Uterus (tissue), 4 donors: ENCODE measurements around the gene TLE5. TPM values are rescaled to one million over a fixed set of nuclear protein-coding genes. Genes with fewer than 3 reads are reported as not detected.
A peak's percentile ranks its signal among the peaks of the same experiment; 100 is the strongest.

ENCODE experiments used
- DNase-seq, 2 donors: peaks; one replicate each; pipeline ENCODE4 v3.0.0-alpha.2; 2019 to 2020
- H3K27ac ChIP-seq, 2 donors: fragments of 200-600 bp; sonication (generic); 1 replicate in 1 of 2; 2 replicates in 1 of 2; pipeline ENCODE4 v1.5.1; 2016 to 2018
- H3K27me3 ChIP-seq, 2 donors: fragments of 200-600 bp; sonication (generic); one replicate each; pipeline ENCODE4 v1.5.1; 2018 to 2019; ENCODE audit warnings: control low read depth in 1 of 2
- H3K36me3 ChIP-seq, 2 donors: fragments of 200-600 bp; sonication (generic); one replicate each; pipeline ENCODE4 v1.5.1; 2019; ENCODE audit warnings: control low read depth in 1 of 2
- H3K4me1 ChIP-seq, 2 donors: fragments of 200-600 bp; sonication (generic); one replicate each; pipeline ENCODE4 v1.5.1; 2018 to 2019; ENCODE audit warnings: control low read depth in 1 of 2
- H3K4me3 ChIP-seq, 2 donors: fragments of 200-600 bp; sonication (generic); 1 replicate in 1 of 2; 2 replicates in 1 of 2; pipeline ENCODE4 v1.5.1; 2018 to 2019; ENCODE audit warnings: mild to moderate bottlenecking in 1 of 2
- H3K9me3 ChIP-seq, 2 donors: fragments of 200-600 bp; sonication (generic); one replicate each; pipeline ENCODE4 v1.5.1; 2019; ENCODE audit warnings: control low read depth in 1 of 2
- POLR2A ChIP-seq, 2 donors: fragments of 450-650 bp; IDR thresholded peaks; one replicate each; pipeline ENCODE4 v1.6.1; 2016; ENCODE audit warnings: antibody characterized with exemption in 2 of 2, mild to moderate bottlenecking in 1 of 2, moderate library complexity in 1 of 2
- intact Hi-C: fragments of 100-400 bp; cut with DNase I; formaldehyde crosslinking; loops from one replicate; pipeline ENCODE4 v1.15.1; 2023; ENCODE audit warnings: low total_unique reads
- total RNA-seq, 4 donors: library from RNA; depleted of rRNA in 3 of 4; stranded (reverse); fragments of >200 nt in 3 of 4; gene quantifications; one replicate each; pipeline versions ENCODE4 v1.1.0 to v1.2.4, GENCODE V29; 2014 to 2023
- TF ChIP-seq, protein P1 (sequence below), 4 experiments: fragments of 200-600 bp in 2 of 4; fragments of 450-650 bp in 2 of 4; sonication (generic) in 2 of 4; IDR thresholded peaks; one replicate each; pipeline ENCODE4 v1.5.1; 2016 to 2019; ENCODE audit warnings: antibody characterized with exemption in 4 of 4, mild to moderate bottlenecking in 2 of 4, moderate library complexity in 1 of 4
- donor health status: DM: yes; HTN: yes; CAD: no.

The TLE5 gene
- total RNA-seq, 4 donors from 2014 or later: 86.1 to 644 (median 429) TPM

DNA sequence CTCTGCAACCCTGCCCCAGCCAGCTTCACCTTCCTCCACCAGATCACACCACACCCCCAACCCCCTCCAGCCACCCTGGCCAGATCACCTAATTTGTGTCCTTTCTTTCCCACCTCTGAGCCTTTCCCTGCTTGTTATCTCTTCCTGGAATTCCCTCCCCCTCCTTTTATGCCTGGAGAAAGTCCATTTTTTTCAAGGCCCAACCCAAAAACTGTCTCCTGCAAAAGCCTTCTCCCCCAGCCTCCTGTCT, 28.0 kb downstream of the TLE5 start:
- H3K27ac ChIP-seq: peak overlapping the region; percentile 71 to 96
- H3K4me1 ChIP-seq: peaks cover 0 to 8% of the 10 kb centered on the region in 2 donors
- no peak overlapping the region for H3K4me3 ChIP-seq
- H3K9me3 ChIP-seq: no peaks in the 10 kb centered on the region
- intact Hi-C loops: loop anchor here (5.0 kb wide), 1 partner anchor 57 kb away; the partner anchor contains the start of gene TLE6
- no peak for DNase-seq
- no peaks in the 10 kb centered on the region for H3K36me3 ChIP-seq
- TF ChIP-seq, protein P1, sequence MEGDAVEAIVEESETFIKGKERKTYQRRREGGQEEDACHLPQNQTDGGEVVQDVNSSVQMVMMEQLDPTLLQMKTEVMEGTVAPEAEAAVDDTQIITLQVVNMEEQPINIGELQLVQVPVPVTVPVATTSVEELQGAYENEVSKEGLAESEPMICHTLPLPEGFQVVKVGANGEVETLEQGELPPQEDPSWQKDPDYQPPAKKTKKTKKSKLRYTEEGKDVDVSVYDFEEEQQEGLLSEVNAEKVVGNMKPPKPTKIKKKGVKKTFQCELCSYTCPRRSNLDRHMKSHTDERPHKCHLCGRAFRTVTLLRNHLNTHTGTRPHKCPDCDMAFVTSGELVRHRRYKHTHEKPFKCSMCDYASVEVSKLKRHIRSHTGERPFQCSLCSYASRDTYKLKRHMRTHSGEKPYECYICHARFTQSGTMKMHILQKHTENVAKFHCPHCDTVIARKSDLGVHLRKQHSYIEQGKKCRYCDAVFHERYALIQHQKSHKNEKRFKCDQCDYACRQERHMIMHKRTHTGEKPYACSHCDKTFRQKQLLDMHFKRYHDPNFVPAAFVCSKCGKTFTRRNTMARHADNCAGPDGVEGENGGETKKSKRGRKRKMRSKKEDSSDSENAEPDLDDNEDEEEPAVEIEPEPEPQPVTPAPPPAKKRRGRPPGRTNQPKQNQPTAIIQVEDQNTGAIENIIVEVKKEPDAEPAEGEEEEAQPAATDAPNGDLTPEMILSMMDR (IDR thresholded peaks at IDR 0.05): no peak
- H3K27me3 ChIP-seq: no peaks in the 10 kb centered on the region

DNA sequence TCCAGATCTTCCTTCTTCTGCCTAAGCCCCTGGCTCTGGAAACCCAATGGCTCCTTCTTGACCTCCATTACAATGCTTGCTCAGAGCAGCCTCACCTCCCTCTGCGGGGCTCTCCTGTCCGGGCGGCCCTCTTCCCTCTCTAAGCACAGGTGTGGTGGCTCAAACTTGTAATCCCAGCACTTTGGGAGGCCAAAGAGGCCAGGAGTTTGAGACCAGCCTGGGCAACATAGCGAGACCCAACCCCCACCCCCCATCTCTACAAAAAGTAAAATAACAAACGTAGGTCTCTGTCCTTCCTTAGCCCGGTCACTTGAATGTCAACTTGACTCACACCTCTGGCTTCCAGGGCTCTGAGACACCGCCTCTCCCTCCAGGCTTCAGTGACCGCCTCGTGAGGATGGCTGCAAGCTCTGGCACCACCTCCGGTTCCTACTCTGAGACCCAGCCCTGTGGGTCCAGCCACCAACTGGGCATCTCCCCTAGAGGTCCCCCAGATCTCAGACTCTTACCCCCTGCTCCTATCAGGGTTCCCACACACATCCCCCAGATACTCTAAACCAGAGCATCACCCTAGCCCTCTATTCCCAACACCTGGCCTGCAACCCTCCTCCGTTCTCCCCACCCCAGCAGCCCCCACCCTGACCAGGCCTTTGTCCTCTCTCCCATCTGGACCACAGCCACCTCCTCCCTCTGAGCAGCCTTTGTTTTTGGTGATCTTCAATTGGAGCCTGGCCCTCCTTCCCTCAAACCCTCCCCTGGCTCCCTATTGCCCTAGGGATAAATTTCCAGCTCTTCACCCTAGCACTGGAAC, 28.5 kb downstream of the TLE5 start:
- peaks cover 0 to 8% of the 10 kb centered on the region in 2 donors for H3K4me1 ChIP-seq
- H3K36me3 ChIP-seq: no peaks in the 10 kb centered on the region
- H3K27ac ChIP-seq: peak overlapping the region; percentile 71 to 96
- DNase-seq: no peak
- no peak for TF ChIP-seq POLR2A (IDR thresholded peaks at IDR 0.05)
- TF ChIP-seq, protein P1 (IDR thresholded peaks at IDR 0.05): no peak
- H3K4me3 ChIP-seq: no peak overlapping the region
- H3K27me3 ChIP-seq: no peaks in the 10 kb centered on the region
- intact Hi-C loops: loop anchor here (5.0 kb wide), 1 partner anchor 56 kb away; the partner anchor contains the start of gene TLE6
- H3K9me3 ChIP-seq: no peaks in the 10 kb centered on the region

DNA sequence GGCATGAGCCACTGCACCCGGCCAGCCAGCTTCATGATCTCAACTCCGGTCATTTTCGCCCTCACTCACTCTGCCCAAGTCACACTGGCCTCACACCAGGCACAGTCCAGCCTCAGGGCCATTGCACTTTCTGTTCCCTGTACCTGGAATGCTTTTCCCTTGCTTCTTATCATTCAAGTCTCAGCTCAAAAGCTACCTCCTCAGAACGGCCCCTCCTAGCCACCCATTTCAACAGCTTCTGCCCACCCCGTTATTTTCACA, 30.8 kb downstream of the TLE5 start:
- Histone ChIP-seq H3K27ac (no peak overlapping the region), H3K4me1 (peaks cover 0 to 16% of the 10 kb centered on the region in 2 donors), H3K9me3 (no peaks in the 10 kb centered on the region), H3K4me3 (no peak overlapping the region), H3K36me3 (no peaks in the 10 kb centered on the region), H3K27me3 (no peaks in the 10 kb centered on the region)
- intact Hi-C loops: loop anchor here (5.0 kb wide), 1 partner anchor 54 kb away; the partner anchor contains the start of gene TLE6
- no peak for TF ChIP-seq POLR2A (IDR thresholded peaks at IDR 0.05)
- TF ChIP-seq, protein P1 (IDR thresholded peaks at IDR 0.05): no peak
- DNase-seq: no peak

DNA sequence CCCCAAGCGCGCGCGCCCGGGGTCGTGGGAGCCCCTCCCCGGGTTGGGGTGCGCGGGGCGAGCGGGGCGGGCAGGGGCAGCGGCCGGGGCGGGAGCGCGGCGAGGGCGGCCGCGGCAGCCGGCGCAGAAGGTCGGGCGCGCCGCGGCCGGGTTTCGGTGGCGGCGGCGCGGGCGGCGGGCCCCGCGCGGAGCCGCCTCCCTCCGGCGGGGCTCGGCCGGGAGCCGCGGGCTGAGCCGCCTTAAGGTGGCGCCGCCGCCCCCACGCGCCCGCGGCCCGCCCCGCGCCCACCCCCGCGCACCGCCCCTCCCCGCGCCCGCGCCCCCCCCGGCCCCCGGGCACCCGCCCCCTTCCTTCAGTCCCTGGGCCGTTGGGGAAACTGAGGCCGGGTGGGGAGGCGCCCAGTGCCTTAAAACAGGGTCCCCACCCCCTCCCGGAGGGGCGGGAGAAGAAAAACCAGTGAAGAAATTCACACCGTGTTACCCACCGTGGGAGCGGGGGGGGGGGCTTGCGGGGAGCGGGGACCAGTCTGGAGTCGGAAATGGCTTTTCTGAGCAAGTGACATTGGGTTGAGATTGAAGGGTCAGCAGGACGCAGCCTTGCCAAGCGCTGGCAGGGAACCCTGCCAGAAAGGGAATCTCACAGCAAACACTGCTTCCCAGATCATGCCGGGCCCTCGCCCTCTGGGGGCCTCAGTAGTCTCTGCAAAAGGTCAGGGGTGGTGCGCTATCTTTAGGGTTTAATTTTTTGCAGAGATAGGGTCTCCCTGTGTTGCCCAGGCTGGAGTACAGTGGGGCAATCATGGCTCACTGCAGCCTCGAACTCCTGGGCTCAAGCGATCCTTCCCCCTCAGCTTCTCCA, 33.0 kb downstream of the TLE5 start, which contains the start of gene TLE2:
Gene TLE2 (minus strand): TSS at position 216 of the 859 bp plus-strand sequence. CDS start 376 bp downstream, outside the sequence.
- Histone ChIP-seq H3K36me3 (no peaks in the 10 kb centered on the region), H3K4me1 (peaks cover 0 to 11% of the 10 kb centered on the region in 2 donors), H3K27ac (peak within 1 kb of the TSS; percentile 70 to 80), H3K9me3 (no peaks in the 10 kb centered on the region), H3K27me3 (no peaks in the 10 kb centered on the region), H3K4me3 (peak within 1 kb of the TSS; percentile 52 to 86)
- intact Hi-C loops: no loop called here
- TF ChIP-seq POLR2A (IDR thresholded peaks at IDR 0.05): no peak
- TF ChIP-seq, protein P1 (IDR thresholded peaks at IDR 0.05): no peak
- no peak for DNase-seq
